Measurements from ENCODE around the gene PLXNC1.

PLXNC1 gene

GRCh38 chr12:94353130-94353529 is 204.8 kb downstream of the PLXNC1 start:
- DNase-seq (ENCODE audit: low read depth in 2 of 2), result no peak
